Lung (tissue), 12 donors: ENCODE data around the gene TTC27. TPM values are rescaled to one million over a fixed set of nuclear protein-coding genes. Genes with fewer than 3 reads are reported as not detected.

Experiments
- ATAC-seq: fragments of 200-7000 bp; cut with Tn5 transposase; one replicate; pipeline ENCODE4 v1.9.1; 2020; ENCODE audit warnings: moderate number of reproducible peaks; ENCODE audit not compliant: insufficient read depth, low FRiP score
- DNase-seq, 3 donors: peaks; one replicate each; pipeline ENCODE4 v3.0.0-alpha.2; 2013 to 2017
- H3K27ac ChIP-seq, 2 donors: one replicate each; pipeline ENCODE4 v1.5.1; 2013; ENCODE audit warnings: mild to moderate bottlenecking in 2 of 2, moderate library complexity in 2 of 2, control low read depth in 1 of 2, inconsistent platforms in 1 of 2, low read depth in 1 of 2, low read length in 1 of 2
- H3K27me3 ChIP-seq, 3 donors: one replicate each; pipeline ENCODE4 v1.5.1; 2013; ENCODE audit warnings: low read length in 2 of 3; ENCODE audit not compliant: control insufficient read depth in 3 of 3, insufficient read depth in 3 of 3
- H3K36me3 ChIP-seq, 4 donors: one replicate each; pipeline ENCODE4 v1.5.1; 2013; ENCODE audit warnings: low read length in 4 of 4, mild to moderate bottlenecking in 1 of 4, moderate library complexity in 1 of 4; ENCODE audit not compliant: control insufficient read depth in 4 of 4, insufficient read depth in 4 of 4
- H3K4me1 ChIP-seq, 5 donors: one replicate each; pipeline ENCODE4 v1.5.1; 2013; ENCODE audit warnings: low read length in 5 of 5, mild to moderate bottlenecking in 2 of 5, moderate library complexity in 1 of 5; ENCODE audit not compliant: control insufficient read depth in 5 of 5, insufficient read depth in 5 of 5
- H3K4me3 ChIP-seq: one replicate; pipeline ENCODE4 v1.5.1; 2013; ENCODE audit warnings: mild to moderate bottlenecking, control low read depth, moderate library complexity
- H3K9ac ChIP-seq, 2 donors: one replicate each; pipeline ENCODE4 v1.5.1; 2013; ENCODE audit warnings: low read length in 2 of 2, control low read depth in 1 of 2; ENCODE audit not compliant: insufficient read depth in 1 of 2
- H3K9me3 ChIP-seq, 4 donors: one replicate each; pipeline ENCODE4 v1.5.1; 2013; ENCODE audit warnings: low read length in 3 of 4, mild to moderate bottlenecking in 1 of 4, moderate library complexity in 1 of 4; ENCODE audit not compliant: control insufficient read depth in 4 of 4, insufficient read depth in 3 of 4
- CTCF ChIP-seq: IDR thresholded peaks from 2 replicates; pipeline ENCODE4 v1.5.1; 2012; ENCODE audit warnings: mild to moderate bottlenecking; ENCODE audit errors: control extremely low read depth, extremely low read depth
- WGBS, 2 donors: extraction: QIAGEN DNeasy Blood & Tissue Kit; methylation state at CpG; one replicate each; pipeline ENCODE4 v1.1.7; 2013; 5-methylcytosine and 5-hydroxymethylcytosine counted together
- polyA plus RNA-seq, 2 donors: library from polyadenylated mRNA; stranded (reverse); fragments of 200-250 nt; gene quantifications; one replicate each; pipeline ENCODE4 v1.2.1, GENCODE V29; 2013
- total RNA-seq, 2 donors: library from RNA; depleted of rRNA in 1 of 2; stranded (reverse); fragments of >200 nt in 1 of 2; gene quantifications; one replicate each; pipeline ENCODE4 v1.2.1, GENCODE V29; 2014 to 2021
- donor health status: control.
- donor health status: control.
- donor health status: Bipolar disorder and iron deficiency.
- donor health status: healthy.
- donor health status: DM: yes; HTN: yes; CAD: no.

The TTC27 gene
- total and polyA plus RNA-seq, 4 donors, result 5.2 to 17.4 (median 12.3) TPM

GRCh38 chr2:32732120-32732519 lies 104.3 kb downstream of the TTC27 start:
- no peaks in the 10 kb centered on the region for H3K27me3 ChIP-seq
- whole genome bisulfite sequencing, 2 donors, result 39 to 62% methylated on average over 1 of the region's 1 CpG
- no peak for ATAC-seq
- peaks cover 0 to 18% (median 0%) of the 10 kb centered on the region in 5 donors for H3K4me1 ChIP-seq
- no peak overlapping the region for H3K27ac ChIP-seq
- DNase-seq, result peak in 2 of 3 donors; percentile 51 to 60
- TF ChIP-seq CTCF, result no peak
- peaks cover 0 to 2% (median 1%) of the 10 kb centered on the region in 4 donors for H3K36me3 ChIP-seq
- no peak overlapping the region for H3K4me3 ChIP-seq
- H3K9me3 ChIP-seq, result no peaks in the 10 kb centered on the region
- H3K9ac ChIP-seq, result no peak overlapping the region

GRCh38 chr2:32732912-32733472 lies 105.1 kb downstream of the TTC27 start:
- DNase-seq (no peak), ATAC-seq (no peak)
- H3K36me3 ChIP-seq, result peaks cover 0 to 5% (median 2%) of the 10 kb centered on the region in 4 donors
- H3K27me3 ChIP-seq, result no peaks in the 10 kb centered on the region
- H3K4me1 ChIP-seq, result peaks cover 0 to 18% (median 0%) of the 10 kb centered on the region in 5 donors
- no peak overlapping the region for H3K4me3 ChIP-seq
- H3K9ac ChIP-seq, result no peak overlapping the region
- no peak overlapping the region for H3K27ac ChIP-seq
- 92 to 100% methylated on average over 2 of the region's 2 CpGs for WGBS, 2 donors
- H3K9me3 ChIP-seq, result peaks cover 0 to under 1% (median 0%) of the 10 kb centered on the region in 4 donors
- no peak for TF ChIP-seq CTCF

GRCh38 chr2:32735348-32735747 lies 107.5 kb downstream of the TTC27 start:
- Histone ChIP-seq H3K4me3 (no peak overlapping the region), H3K9ac (no peak overlapping the region), H3K36me3 (peaks cover 0 to 6% (median 2%) of the 10 kb centered on the region in 4 donors), H3K9me3 (peaks cover 0 to 1% (median 0%) of the 10 kb centered on the region in 4 donors), H3K4me1 (peaks cover 0 to 33% (median 4%) of the 10 kb centered on the region in 5 donors), H3K27ac (no peak overlapping the region), H3K27me3 (no peaks in the 10 kb centered on the region)
- ATAC-seq (no peak), DNase-seq (peak in 2 of 3 donors; percentile 49 to 63)
- 55 to 57% methylated on average over 1 of the region's 1 CpG for WGBS, 2 donors
- no peak for TF ChIP-seq CTCF
